ENCODE results near the gene MLN.

Gene MLN

DNA sequence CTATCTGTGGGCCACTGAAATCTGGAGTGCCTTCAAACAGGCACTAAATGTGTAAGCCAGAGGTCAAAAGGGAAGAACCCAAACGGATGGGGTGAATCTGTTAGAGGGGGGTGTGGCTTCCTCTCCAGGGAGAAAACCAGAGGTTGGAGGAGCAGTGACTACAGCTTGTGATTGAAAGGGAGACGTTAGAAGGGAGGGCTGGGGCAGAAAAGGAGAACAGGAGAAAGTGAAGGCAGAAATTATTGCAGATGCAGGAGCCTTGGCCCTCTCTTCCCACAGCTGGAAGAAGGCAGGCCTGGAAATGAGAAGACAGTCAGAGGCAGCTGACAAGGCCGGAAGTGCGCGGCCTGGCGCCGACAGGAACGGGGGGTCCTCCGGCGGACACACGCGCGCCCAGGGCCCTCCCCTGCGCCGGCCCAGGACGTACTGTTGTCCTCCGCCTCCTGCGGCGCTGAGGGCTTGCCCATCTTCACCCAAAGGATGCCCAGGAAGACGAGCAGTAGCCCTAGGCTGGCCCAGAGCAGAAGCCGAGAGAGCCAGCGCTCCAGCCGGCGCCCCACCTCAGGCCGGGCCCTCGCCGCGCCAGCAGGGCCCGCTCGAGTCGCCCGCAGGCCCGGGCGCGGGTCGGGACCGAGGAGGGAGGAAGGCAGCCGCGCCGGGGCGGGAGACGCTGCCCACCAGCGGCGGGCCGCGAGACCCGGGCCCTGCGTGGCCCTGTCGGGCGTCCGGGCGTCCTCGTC, 15.7 kb downstream of the MLN start:
- DNase-seq = peak; percentile 56

DNA sequence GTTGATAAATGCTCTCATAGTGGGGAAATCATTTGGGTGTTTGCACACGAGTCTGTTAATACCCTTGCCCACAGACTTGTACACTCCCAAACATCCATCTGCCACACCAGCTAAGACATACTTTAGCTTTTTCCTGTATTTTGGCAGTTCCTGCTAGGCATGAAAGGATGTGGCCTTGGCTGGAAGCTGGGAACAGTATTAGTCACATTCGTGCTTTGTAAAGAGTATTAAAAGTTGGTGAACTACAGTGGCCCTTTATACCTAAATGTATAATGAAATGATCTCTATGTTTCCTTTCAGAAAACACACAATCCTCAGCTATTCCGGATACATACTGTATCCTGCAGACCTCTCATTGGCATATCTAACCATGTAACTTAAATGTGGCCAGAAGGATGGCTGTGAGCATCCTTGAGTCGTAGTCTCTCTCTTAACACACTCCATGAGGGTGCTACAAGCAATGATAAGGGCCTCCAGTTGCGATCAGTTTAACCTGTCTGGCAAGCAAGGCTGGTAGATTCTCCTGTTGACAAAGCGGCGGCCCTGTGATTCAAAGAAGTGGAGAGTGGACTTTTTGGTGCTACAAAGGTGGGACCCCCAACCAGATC, 16.4 kb downstream of the MLN start:
- DNase-seq = no peak

DNA sequence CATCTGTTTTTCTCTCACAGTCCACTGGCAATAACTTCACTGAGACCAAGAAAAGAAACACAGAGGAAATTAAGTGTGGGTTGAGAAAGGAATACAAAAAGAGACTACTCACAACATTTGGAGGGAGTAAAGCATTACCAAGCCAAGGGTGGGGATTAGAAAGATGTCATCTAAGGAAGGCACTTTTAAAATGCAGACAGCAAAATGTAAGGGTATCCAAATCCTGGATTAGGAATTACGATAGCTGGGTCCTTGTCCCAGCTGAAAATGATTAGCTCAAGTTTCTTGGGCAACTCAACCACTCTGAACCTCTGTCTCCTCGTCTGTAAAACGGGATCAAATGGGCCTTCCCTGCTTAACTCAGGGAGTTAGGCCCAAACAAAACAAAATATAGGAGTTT, 17.1 kb downstream of the MLN start:
- DNase-seq = no peak

DNA sequence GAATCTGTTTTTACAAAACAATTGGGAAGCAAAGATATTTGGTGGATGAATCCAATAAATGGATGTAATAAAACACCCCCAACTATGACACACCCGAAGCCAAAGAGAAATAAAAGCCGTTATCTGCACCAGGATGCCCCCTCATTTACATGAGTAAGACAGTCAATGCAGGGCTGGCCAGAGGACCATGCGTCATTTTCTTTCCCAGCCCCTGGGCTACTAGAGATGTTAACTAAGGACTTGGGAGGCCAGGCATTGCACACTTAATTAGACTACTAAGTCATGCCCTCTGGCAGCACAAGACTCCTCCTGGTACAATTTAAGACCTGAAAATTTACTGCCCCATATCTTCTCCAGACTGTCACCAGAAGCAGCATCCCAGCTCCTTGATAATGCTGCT, 18.0 kb downstream of the MLN start:
- DNase-seq = no peak

DNA sequence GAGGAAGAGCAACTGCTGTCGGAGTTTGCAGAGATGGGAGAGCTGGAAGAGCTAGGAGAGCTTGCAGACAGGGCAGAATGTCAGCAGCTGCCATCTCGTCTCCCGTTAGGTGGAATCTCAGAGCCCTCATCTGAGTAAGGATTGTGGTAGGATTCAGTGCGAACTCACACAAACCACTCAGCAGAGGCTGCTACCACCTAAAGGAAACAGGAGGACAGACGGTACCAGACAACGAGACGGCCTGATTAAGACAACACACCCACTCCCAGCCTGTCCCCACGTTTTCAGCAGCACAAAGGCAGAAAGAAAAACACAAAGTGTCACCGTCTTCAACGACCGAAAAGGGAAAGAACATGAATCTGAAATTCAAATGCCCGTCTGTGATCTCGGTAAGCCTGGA, 19.0 kb downstream of the MLN start:
- no peak for DNase-seq

DNA sequence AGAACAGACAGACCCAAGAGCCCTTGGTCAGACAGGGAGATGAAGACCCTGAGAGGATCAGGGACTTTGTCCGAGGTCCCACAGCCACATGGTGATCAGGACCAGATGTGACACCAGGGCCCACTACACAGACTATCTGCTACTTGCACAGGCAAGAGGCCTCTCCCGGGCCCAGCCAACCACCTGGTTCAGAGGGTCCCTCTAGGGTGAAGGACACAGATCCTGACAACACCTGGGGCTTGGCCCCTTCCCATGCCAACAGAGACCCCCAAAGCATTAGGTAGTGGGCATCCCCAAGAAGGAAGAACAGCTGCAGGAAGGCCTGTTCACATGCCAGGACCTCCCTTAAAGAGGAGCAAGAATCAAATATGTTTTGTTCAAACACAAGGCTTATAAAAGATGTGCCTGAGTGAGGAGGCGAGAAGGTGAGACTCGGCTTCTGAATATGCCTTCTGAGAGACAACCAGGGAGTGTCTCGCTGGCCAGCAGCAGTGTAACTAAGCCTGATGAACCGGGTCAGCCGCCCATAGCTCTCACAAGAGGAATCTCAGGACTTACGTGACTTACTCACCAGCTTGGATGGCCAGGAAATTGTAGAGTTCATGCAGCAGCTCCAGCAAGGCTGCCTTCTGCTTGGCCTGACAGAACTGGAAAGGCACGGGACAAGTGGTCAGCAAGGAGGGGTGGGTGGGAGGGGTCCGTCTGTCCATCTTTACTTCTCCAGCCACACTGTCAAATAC, 19.9 kb downstream of the MLN start:
- no peak for DNase-seq

DNA sequence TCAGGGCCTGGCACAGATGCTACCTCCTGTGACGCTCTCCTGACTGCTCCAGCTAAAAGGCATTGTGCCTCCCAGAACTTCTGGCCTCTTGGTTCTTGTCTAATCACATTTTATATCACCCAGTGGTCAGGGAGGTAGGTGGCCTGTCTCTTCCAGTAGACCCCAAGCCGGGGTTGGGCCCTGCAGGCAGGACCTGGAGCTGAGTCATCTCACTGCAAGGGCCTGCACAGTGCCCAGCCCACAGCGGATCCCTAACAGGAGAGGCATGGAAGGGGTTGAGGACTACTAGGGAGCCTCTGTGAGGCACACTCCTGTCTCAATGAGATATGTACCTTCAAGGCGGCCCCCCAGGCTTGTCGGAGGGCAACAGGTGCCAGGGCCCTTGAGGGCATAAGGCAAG, 21.2 kb downstream of the MLN start:
- no peak for DNase-seq

DNA sequence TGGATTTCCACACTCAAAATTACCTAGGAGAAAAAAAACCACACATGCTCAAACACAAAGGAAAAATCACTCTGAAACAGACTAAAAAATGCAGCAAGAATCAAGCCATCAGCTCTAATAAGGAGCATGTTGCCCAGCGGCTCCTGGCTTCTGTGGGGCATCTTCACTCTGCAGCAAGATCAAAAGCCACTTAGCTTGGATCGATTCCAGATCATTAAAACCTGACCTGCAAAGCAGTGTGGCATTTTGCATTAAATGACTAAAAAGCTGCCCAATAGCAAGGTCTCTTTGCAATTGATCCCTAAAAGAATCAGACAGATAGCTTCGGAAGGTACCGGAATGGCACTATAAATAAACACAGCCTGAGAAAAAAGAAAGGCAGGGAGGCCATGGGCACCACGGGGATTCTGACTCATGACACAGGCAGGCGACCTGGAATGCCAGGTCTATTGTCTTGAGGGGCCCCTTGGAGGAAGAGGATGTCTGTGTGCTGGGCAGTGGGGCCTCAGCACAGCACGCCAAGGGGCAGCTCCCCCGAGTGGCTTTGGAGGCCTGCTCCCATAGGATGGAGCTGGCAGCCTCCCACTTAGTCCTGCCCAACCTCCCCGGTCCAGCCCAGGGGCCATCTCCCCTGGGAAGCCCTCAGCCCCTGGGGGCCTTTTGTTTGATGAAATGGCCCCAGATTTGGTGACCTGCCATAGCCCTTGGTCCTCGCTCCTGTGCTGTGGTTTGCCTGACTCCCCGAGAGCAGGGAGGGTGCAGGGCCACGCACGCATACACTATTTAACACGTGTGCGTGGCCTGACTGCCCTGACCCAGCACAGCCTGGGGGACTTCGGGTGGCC, 22.4 kb downstream of the MLN start:
- no peak for DNase-seq

DNA sequence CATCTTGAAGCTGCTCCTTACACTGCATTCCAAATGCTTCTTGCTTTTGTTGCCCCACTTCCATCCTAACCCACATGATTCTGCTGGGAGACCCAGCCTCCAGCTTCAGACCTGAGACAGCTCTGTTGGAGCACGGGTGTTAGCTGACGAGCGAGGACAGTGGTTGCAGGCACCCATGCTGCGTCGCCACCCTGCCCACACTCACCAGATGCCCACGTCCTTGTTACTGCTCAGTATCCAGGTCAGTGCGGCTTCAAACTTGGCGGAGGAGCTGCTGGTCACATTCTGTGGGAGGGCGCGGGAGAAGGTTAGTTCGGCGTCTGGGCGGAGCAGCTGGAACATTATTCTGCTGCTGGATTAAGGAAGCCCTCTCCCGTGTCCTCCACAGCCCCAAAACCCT, 23.9 kb downstream of the MLN start:
- no peak for DNase-seq

DNA sequence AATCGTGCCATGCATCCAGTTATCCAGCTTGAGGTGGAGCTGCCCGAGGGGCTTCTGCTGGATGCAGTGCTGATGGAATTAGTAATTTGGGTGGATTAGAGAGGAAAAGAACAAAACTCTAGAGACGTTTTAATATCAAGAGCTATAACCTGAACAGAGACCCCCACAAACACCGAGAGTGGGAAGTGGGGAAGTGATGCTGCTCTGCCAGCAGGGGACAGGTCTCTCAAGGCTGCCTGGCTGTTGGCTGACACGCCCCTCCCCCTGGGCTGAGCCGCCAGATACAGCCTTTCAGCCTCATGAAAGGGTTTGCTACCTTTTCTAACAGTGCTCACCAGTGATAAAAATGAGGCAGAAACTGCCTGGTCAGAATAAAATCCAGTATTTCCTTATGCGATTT, 24.5 kb downstream of the MLN start:
- no peak for DNase-seq

DNA sequence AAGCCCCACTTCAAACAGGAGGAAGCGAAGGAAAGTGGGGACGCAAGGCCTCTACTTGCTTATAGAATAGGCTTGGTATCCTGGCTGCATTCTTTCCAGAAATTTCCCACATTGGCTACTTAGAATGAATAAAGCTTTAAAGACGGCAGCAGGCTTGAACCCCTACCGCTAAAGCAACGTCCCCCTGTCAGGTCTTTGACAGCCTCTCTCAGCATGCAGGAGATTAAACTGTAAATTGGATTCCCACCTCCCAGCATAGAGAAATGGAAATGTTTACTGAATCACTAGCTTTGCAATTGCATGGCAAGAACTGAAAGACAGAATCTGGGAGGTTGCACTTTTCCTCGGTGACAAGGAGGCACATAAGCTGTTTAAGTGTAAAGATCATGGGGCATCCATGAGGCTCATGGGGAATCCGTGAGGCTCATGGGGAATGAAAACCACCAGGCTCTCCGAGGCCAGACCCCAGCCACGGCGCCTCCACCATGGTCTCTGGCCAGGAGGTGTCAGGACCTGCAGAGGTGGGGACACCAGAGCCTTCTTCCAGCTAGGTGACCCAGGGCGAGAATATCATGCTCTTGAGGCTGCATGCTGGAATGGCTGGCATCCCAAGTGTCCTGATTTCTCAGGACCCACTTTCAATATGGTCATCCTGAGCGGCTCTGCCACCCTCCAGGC, 25.2 kb downstream of the MLN start:
- no peak for DNase-seq

DNA sequence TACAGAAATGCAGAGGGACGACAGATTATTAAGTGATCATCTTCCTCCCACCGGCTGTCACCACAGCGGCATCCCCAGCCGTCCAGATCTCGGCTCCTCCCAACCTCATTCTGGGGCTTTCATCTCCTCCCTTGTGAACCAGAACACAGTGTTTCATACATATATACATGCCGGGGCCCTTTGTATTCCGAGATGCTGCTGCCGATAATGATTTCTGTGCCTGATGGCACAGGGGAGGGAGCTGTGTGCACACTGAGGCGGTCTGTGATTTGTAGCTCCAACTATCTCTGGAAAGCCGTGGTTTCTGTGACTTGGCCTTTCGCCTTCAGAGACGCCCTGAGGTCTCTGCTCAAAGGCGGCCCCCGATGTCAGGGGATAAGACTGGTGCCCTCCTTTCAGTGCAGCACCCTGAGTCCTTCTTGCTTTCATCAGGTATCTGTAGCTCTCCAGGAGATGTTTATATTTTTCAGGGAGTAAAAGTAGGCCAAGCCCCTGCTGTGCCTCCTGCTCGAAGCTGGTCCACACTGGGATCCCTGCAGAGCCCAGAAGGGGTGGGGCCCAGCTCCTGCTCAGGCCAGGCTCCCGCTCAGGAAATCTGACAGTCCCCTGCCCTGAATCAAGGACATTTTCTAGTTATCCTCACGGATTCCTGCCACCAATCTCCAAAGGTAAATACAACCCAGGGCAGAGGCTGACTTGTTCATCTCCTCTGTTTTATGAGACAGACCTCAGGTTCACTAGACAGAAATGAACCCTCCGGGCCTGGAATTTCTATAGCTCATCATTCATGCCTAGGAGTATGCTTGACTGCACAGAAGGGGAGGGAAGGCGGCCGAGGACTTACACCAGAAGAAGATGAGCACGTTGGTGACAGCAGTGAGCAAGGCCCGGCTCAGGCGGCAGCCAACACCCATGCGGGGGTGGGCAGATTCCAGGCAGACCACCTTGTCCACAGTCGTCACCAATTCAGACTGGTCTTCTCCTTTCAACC, 26.1 kb downstream of the MLN start:
- no peak for DNase-seq

DNA sequence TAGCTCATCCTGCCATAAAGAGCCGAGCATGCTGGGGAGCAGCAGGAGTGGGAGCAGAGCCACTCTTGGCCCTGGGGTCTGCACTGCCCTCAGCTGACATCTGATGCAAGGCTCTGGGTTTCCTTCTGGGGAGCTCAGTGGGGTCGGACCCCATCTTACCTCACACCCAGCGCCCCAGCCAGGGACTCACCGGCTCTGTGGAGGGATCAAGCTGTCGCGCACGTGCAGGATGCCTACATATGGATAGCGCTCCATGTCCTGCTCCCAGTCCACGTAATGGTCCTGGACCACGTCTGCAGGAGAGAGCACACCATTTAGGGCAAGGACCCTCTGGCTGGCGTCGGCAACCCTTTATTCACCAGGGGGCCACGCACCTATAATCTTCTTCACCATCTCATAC, 27.0 kb downstream of the MLN start:
- DNase-seq = no peak

DNA sequence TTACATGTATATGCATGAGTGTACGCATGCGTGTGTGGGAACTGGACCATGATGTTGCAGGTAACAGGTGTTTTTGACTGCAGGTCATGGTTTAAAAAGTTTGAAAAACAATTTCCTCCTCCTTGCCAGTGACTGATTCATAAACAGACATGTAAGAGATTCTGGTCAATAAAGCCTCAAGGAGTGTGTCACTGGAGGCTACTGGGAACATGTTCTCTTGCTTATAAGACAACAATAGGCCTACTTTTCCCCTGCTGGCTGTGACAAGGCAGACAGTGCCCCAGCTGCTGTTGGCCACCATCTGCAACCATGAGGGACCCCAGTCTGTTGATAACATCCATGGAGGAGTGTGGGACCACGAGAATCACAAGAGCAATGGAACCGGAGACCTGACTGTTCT, 27.6 kb downstream of the MLN start:
- no peak for DNase-seq

DNA sequence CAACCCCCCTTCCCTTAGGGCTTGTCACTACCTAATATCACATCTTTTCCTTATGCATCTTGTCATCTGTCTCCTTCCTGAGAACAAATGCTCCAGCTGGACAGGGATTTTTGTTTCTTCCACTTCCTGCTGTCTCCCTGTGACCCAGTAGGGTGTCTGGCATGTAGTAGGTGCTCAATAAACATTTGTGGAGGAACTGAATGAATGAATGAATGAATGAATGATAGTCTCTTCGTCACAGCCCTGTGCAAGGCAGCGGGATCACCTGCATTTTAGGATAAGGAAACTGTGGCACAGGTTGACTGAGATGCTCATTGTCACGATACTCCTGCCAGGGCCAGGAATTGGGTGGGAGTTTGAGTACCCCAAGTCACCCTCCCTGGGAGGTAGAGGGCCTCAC, 29.0 kb downstream of the MLN start:
- no peak for DNase-seq

DNA sequence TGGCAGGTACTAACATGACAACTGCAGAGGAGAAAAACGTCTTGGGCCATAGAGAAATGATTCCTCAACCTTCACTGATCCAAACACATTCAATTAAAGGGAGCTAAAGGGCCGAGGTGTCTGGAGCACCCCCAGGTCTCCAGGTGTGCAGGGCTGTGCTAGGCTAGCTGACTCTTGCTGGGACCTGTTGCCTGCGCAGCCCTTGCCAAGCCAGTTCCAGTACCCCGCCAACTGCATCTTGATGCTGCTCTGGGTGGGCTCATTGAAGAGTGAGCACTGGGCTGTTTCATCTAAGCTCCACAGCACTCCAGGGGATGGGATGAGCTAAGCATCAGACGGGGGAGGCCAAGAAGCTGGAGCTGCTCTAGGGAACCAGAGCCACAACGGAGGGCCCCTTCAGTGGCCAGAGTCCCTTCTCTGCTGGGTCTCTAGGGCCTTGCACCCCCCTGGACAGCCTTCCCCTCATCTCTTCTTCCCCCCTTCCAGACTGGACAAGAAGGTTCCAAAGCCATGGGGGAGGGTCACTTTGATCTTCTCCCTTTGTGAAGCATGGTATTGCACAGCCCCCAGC, 30.8 kb downstream of the MLN start:
- no peak for DNase-seq

DNA sequence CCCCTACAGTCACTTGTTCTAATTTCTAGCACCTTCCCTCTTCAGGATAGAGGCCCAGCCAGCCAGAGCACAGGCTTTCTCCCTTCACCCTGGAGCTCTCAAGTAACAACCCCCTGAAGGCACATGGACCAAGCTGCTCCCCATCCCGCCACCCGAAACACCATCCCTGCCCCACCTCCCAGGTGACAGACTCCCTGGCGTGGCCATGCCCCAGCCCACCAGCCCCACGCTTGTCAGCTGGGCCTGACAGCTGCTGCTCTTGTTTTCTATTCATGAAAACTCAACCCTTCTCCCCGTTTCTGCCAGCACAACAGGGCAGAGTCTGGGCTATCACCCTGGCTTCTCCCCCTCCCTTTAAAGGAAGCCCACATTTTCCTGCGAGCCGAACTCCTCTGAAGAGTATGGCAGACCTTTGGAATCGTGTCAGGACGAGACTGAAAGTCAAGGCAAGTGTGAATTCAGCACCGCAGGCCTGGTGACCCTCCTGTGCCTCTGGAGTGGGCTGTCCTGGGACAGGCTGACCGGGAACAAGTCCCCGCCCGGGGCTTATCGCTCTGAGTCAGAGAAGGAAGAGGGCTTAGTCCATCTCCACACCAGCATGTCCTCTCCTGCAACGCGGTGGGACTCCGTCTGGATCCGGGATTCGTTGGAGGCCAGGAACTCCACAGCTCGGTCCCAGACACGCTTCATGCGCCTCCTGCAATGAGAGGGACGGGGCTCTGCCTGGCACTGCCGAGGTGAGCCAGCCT, 31.5 kb downstream of the MLN start:
- DNase-seq = no peak

DNA sequence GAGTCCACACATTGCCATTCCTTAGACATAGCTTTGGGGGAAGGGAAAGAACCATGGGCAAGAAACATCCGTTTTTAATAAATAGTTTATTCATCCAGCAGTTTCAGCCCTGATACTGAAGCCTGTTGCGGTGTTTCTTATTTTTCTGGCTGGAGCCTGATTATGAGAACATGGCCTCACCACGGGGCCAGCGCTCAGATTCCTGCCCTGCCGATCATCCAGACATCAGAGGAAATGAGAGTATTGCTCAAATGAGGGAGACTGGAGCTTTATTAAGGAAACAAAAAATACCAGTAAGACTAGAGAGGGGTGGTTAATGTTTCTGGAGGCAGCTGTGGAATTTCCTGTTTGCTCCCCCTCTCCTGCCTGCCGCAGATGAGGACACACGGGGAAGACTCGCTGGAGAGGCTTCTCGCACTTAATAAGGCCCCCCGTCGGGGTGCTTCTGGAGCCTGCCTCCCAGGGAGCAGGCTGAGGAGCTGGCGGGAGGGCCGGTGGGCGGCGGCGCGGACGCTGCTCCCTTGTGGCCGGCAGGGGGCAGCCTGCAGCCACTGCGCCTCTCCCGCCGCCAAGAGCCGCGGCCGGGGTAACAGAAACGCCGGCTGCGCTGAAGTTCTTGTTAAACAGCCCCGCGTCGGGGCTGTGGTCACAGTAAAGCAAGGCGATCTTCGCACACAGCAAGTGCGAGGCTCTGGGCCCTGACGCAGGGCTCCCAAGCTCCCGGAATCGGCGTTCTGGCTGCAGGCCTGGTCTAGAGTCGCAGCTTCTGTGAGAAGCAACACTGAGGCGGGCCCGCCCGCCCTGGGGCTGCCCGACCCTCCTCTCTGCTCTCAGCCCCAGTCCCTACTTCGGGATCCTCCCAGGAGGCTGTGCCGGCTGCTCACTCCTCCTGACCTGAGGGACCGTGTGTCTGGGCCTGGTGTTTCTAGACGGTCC, 32.4 kb downstream of the MLN start:
- peak; percentile 62 for DNase-seq

DNA sequence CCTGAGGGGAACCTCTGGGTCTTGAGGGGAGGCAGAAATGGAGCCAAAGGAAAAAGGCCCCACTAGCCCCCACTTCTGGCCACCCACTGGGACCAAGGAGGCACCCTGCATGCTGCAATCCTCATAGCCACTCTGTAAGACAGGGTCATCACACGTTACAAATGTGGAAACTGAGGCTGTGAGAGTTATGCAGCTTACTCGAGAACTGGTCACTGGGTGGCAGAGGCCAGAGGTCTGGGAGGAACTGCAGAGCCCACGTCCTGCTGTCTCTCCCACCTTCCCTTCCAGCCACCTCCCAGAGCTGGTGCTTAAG, 33.0 kb downstream of the MLN start:
- DNase-seq = no peak

All from stimulated activated CD4-positive, alpha-beta T cell treated with anti-CD3 and anti-CD28 coated beads, Interleukin-12 subunit alpha, Interleukin-12 subunit beta, amount 100 ng/mL, for 4 hours (primary cell).